A673 (cell line): ENCODE results near the gene GPC6.

Source experiments
- CTCF ChIP-seq: fragments of 300-800, 200-600 bp; sonication (generic); conservative IDR thresholded peaks from 2 replicates; pipeline ENCODE4 v1.5.1; 2017; ENCODE audit warnings: low read depth, mild to moderate bottlenecking, antibody characterized with exemption, low read length, moderate library complexity, mixed read lengths
- EZH2 ChIP-seq: fragments of 200-600 bp; sonication (generic); IDR thresholded peaks from 2 replicates; pipeline ENCODE4 v1.6.1; 2017; ENCODE audit warnings: borderline replicate concordance, low read depth, mild to moderate bottlenecking, mixed read lengths, antibody characterized with exemption, low read length; ENCODE audit not compliant: poor library complexity, severe bottlenecking

DNA sequence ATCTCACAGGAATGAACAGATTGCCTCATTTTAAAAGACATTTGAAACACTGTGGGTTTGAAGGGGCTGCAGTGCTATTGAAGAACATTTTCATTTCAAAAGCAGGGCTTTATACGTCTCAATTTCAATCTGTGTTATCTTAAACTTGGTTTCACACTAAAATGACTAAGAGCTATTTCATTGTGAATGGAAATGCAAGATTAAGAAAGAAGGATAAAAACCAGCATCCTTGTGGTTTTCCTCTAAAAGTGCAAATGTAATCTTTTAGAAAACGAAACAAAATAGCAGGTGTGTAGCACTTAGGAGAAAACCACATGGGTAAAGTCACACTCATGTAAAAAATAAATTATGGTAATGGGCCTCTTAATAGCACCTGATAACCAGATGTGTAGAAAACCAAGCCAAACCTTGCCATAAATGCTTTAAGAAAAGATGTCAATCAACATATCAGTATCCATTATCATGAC is 397.7 kb downstream of the GPC6 start:
- TF ChIP-seq EZH2 = no peak
- no peak for TF ChIP-seq CTCF
